Left kidney (tissue), 8 donors: ENCODE results near the gene GH1. TPM values are rescaled to one million over a fixed set of nuclear protein-coding genes. Genes with fewer than 3 reads are reported as not detected.
"Not testable (repeated sequence)": the region's sequence is repeated elsewhere in the genome, so short reads cannot be mapped to it uniquely, and the experiment has no call there.

ENCODE experiments used
- DNase-seq: peaks from one replicate; pipeline ENCODE4 v3.0.0-alpha.2; 2013
- long read RNA-seq, 8 donors: transcript quantifications; one replicate each; lab custom pipeline, GENCODE V29; 2026
- polyA plus RNA-seq: library from polyadenylated mRNA; unstranded; fragments of 120-200 nt; gene quantifications from one replicate; pipeline ENCODE4 v1.2.1, GENCODE V29; 2013; ENCODE audit not compliant: insufficient read length

Gene GH1
- polyA plus RNA-seq: not detected
- long read RNA-seq, donor 1: 0 reads
- long read RNA-seq, donor 2: 0 reads
- long read RNA-seq, donor 3: 0 reads
- long read RNA-seq, donor 4: 0 reads
- long read RNA-seq, donor 5: 0 reads
- long read RNA-seq, donor 6: 0 reads
- long read RNA-seq, donor 7: 0 reads
- long read RNA-seq, donor 8: 0 reads

DNA sequence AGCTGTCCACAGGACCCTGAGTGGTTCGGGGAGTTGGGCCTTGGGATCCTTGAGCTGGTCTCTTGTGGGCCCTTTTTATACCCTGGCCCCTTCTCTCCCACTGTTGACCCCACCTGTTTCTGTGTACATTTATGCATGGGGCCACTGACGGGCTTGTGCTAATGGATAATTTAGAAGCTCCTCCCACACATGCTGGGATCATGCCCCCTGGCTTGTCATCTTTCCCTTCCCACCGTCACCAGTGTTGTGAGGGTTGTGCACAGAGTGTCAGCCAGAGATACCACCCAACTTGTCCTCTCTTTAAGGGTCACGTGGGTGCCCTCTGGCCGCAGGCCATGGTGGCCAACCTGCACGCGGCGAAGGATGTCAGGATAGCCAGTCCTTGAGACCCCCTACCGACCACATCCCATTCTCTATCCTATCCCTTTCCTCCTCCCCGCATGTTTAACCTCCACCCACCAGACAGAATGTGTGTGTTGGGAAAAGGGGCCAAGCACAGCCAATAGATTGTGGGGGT lies at the start of gene GH1:
TSS of gene GH1 (minus strand) at position 51 of the 517 bp plus-strand sequence. CDS start 63 bp downstream, outside the sequence.
- not testable (repeated sequence) for DNase-seq

DNA sequence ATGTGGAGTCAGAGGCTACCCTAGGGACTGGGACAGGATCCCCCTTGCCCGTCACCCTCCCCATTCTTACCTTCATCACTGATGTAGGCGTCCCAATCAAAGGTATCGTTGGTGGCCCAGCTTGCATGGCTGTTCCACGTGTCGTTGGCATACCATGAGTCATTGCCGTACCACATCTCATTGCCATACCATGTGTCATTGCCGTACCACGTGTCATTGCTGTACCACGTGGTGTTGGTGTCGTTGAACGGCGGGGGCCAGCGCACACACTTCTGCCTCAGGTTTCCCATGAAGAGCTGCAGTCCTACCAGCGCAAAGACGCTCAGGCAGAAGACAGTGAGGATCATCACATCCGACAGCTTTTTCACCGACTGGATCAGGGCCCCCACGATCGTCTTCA lies 49.3 kb upstream of the GH1 start:
- DNase-seq: no peak

DNA sequence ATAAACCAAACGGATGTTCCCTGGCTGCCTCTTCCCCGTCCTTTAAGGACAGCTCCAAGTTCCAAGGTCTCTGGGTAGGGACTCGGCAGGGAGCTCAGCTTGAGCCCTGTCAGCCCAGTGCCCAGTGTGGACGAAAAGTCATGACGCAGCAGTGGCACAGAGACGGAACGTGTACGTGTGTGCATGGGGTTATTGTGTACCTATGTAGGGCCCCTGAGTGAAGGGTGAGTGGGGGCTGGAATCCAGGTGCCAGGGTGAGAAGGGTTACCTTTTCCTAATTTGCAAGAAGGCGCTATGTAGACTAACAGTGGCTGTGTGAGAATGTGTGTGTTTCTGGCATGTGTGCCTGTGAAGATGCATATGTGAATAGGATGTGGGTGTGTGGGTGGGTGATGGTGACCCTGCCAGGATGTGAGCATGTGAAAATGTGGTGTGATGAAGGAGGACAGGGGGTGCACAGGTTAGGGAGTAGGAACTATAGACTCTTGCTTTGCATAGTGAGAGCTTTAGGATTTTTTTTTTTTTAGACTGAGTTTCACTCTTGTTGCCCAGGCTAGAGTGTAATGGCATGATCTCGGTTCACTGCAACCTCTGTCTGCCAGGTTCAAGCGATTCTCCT lies 48.1 kb upstream of the GH1 start:
- no peak for DNase-seq

DNA sequence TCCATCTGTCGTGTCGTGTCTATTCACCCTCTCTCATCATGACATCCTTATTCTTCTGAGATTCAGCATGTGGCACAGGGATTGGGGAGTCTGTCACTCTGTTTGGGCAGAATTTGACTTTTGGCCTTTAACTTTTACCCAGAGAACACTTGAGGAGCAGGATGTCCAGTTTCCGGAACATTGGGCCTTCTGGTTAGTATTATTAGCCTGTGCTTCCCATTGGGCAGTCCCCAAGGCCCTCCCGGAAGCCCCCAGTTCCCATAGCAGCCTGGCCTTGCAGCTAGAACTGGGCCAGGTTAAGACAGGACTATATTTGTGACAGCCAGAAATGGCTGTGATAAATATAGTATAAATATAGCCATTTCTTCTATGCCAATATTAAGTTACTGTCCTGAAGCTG lies 44.5 kb upstream of the GH1 start:
- DNase-seq: no peak

DNA sequence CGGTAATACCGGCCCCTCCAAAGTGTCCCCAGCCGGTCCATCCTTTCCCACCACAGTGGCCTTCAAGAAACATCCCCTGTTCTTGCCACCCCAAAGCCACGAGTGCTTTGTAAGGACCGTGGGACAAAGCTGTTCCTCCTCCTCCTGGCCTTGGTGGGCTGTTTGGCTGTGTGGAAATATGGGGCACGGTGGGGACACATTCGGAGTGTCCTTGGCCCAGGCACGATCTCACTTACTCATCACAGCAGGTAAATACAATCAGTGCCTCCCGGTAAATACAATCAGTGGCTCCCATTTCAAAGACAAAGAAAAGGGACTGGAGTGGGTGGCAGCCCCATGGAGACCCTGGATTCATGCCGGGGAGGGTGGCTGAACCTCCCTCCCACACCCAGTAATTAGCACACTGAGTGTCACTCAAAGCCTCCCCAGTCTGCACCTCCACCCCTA lies 43.7 kb upstream of the GH1 start:
- no peak for DNase-seq

DNA sequence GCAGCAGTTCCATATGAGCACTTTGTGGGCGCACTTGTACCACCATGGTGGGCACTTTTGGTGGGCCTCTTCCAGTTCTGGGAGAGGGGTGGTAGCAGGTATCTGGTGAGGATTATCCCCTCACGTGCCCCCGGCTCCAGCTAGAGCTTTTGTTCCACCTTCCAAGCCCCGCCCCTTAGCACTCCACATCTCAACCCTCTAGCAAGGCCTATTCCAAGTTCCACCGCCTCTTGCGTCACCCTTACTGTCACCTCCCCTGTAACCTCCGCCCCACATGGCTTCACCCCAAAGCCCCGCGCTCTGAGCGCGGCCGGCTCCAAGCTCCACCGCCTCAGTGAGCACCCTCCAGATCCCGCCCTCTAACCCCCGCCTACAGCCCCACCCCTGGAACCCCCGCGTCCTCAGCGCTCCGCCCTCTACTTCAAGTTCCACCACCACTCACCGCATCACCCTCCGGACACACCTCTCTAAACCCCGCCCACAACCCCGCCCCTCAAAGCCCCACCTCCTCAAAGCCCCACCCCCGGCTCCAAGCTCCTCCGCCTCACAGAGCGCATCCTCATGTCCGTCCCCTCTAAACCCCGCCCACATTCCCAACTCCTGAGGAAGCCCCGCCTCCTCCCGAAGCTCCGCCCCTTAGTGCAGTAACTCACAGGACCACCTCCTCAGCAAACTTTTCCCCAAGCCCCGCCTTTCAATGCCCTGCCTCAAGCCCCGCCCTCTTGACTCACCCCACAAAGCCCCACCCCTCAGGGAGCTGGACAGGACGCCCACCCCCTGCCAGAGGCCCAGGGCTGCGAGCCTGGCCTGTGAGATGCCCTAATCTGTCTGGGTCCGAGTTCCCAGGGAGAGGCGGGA lies 42.9 kb upstream of the GH1 start:
- no peak for DNase-seq

DNA sequence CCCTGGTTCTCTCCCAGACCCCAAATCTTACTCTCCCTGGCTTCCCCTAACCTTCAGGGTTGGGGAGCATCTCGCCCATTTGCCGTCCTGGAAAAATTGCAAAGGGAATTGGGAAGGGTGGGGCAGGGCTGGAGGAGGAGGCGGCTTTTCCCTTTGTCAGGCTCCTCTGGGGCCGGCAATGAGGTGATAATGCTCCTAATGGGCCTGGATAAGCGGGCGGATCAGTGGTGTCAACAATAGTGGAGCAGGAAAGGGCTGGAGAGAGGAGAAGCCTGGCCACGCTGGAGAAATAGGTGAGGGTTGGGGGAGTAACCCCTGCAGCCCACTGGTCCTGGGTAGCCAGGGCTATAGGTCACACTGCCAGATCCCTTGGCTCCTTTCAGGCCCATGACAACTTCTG lies 41.8 kb upstream of the GH1 start:
- no peak for DNase-seq

DNA sequence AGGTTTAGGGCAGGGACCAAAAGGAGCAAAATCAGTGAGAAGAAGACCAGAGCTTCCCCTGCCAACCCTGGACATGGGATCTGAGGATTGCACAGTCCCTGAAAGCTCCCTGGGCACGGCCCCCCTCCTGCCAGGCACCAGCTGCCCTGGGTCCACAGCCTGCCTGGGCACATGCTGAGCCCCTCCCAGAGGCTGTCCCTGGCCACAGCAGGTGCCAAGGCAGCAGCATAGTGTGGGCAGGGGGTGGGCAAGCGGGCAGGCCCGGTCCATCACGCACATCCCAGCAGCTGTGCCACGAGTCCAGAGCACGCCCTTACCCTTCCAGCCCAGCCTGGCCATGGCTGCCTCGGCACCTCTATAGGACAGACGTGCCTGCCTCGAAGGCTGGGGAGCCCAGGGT lies 41.4 kb upstream of the GH1 start:
- no peak for DNase-seq

DNA sequence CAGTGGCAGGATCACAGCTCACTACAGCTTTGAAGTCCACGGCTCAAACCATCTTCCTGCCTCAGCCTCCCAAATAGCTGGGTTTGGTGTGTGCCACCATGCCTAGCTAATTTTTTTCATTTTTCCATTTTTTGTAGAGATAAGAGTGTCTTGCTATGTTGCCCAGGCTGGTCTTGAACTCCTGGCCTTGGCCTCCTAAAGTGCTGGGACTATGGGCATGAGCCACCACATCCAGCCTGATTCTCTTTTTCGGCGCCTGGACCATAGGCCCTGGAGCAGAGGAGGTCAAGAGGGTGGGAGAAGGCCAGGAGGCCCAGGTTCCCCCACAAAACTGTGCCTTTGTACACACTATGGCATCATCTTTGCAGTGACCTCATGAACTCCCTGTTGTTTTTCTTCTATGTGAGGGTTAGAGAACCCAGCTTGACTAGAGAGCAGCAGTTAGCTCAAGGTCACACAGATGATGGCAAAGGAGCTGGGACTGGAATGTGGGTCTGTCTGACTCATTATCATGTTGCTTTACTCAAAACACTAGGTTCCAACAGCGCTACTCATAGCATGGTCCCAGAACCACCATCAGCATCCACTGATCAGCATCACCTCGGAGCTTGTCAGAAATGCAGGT lies 37.8 kb upstream of the GH1 start:
- DNase-seq: no peak

DNA sequence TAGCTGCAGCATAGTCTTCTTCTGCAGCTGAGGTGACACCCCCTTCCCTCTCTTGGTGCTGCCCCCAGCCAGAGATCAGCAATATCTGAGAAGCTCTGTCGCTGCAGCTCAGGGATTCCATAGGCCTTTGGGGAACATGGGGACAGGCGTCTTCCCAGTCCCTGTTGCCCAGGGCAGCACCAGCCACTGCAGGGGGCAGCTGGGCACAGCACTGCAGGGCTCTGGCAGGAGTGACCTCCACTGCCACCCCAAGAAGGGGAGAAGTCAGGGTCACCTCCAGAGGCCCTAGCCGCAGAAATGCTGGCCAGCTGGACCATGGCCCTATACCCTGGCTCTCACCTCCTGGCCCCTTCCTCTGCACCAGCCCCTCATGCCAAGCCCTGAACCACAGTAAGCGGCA lies 37.2 kb upstream of the GH1 start:
- no peak for DNase-seq

DNA sequence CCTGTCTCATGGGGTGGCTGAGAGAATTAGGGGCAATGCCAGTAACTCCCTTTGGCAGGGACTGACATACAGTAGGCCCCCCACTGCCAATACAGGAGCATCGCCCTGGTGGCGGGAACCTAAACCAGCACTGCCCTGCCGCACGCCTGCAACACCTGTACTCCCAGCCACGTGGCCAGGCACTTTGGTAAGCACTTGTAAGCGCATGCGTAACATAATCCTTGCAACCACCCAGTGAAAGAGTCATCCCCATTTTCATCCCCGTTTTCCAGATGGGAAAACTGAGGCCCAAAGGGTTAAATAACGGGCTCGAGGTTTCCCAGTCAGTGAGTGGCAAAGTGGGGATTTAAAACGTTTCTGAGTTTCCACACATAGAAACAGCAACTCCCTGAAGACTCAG lies 36.6 kb upstream of the GH1 start:
- DNase-seq: no peak

DNA sequence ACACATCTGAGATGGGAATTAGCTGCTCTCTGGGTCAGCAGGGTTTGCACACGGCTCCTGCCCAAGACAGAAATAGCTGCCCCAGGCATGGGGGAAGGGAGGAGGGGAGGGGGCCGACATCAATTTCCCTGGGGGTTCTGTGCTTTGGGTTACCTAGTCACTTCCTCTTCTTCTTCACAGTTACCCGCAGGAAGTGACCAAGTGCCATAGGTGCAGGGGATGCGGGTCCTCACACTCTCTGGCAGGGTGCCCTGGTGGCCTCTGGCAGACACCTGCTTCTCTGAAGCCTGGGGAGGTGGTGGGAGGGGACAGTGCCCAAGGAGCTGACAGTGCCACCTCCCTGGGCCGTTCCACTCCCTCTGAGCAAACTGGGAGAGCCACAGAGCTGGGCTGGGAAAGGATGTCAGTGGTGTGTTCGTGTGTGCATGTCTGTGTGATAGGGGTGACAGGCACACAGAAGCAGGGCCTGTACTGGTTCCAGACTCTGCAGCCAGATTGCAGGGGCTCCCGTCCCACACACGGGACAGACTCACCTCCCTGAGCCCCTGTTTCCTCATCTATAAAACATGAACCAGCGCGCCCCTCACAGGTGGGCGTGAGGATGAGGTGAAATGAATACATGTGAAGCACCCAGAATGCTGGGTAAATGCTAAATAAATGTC lies 35.9 kb upstream of the GH1 start:
- DNase-seq: no peak

DNA sequence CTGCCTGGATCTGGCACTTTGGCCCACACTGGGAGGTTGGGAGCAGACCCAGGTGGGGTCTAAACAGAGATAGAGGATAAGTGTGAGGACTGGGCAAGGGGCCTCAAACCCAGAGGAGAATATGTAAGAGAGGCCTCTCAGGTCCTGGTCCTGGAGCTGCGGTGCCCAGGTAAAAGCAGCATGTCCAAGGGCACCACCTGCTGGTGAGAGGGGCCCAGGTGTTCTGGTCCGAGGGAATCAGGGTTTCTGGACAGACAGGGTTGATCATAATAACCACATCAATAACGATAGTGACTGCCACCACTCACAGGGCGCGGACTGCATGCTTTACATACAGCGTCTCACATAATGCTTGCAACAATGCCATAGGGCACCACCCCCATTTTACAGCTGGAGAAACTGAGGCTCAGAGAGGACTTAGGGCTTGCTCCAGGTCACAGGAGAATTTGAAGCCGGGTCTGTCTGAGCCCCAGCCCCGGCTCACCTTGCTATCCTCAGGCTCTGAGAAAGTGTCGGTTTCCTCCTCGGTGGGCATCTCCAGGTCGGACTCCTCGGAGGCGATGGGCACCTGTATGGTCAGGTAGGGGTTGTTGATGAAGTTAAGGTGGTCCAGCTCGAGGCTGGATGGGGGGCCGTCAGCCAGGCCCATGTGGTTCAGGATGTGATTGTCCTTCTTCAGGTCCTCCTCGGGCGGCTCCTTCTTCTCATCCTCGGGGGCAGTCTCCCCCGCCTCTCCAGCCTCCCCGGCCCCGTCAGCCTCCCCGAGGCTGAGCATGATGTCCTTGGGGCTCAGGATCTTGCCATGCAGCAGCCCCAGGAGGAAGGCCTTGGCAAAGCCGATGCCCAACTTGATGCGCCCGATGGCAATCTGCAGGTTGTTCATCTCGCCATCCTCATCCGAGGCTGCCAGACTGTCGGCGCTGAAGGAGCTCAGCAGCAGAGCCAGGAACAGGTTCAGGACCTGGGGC lies 32.6 kb upstream of the GH1 start:
- DNase-seq: no peak

DNA sequence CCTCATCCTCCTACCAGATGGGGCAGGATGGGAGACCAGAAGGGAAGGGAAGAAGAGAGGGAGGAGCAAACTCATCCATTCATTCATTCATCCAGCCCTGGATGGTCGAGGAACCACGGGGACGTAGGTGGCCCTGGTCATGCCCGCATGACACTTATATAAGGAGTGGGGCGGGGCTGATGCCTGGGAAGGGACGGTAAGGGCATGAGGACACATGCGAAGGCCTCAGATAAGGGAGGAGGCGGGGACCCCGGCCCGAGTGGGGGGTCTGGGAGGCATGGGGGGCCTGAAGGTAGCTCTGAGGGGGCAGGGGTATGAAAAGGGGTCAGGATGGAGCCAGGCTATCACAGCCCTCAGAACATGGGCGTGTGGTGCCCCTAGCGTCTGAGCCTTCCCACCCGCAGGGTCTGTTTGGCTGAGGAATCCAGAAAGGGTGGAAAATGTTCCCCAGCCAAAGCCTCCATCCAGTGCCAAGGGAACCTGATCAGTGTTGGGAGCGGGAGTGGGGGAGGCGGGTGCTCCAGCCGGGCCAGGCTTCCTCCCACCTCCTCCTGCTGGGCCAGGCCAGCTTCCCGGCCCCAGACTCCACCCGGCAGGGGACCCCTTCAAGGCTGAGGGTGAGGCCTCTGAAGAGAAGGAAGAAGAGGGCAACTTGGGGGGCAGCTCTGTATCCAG lies 31.1 kb upstream of the GH1 start:
- no peak for DNase-seq

DNA sequence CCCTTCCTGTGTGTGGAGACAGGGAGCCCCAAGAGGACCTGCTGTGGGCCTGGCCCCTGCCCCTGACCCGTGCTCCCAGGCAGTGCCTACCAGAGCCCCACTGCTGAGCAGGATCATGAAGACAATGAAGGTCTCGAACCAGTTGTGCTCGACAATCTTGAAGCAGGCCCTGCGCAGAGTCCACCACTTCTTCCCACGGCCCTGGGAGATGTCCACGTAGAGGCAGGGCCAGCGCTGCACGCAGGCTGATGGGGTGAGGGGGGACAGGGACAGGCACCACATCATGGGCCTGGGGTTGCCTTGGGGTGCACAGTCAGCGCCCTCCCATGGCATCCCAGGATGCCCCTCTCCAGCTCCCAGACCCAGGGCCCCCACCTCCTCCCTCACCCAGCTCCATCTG lies 29.9 kb upstream of the GH1 start:
- DNase-seq: no peak

DNA sequence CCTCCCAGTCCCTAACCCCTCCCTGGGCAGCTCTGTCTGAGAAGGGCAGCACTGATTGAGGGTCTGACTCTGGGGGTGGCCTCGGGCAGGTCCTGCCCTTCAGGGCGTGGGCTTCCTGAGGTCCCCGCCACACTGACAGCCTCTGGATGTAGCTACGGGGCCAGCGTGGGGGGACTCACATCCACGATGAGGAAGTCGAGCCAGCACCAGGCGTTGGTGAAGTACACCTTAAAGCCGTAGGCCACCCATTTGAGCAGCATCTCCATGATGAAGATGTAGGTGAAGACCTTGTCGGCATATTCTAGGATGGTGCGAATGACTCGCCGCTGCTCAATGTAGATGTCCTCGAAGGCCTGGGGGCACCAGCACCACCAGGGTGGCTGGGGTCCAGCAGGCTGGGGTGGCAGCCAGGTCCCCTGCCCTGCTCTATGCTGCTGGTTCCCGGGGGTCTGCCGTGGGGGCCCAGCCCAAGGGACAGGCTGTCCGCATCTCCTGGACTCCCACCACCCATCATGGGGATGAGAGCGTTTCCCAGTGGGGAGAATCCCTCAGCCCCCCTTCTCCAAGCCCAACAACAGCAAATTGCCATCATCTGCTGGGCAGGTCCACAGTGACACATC lies 29.2 kb upstream of the GH1 start:
- DNase-seq: no peak

DNA sequence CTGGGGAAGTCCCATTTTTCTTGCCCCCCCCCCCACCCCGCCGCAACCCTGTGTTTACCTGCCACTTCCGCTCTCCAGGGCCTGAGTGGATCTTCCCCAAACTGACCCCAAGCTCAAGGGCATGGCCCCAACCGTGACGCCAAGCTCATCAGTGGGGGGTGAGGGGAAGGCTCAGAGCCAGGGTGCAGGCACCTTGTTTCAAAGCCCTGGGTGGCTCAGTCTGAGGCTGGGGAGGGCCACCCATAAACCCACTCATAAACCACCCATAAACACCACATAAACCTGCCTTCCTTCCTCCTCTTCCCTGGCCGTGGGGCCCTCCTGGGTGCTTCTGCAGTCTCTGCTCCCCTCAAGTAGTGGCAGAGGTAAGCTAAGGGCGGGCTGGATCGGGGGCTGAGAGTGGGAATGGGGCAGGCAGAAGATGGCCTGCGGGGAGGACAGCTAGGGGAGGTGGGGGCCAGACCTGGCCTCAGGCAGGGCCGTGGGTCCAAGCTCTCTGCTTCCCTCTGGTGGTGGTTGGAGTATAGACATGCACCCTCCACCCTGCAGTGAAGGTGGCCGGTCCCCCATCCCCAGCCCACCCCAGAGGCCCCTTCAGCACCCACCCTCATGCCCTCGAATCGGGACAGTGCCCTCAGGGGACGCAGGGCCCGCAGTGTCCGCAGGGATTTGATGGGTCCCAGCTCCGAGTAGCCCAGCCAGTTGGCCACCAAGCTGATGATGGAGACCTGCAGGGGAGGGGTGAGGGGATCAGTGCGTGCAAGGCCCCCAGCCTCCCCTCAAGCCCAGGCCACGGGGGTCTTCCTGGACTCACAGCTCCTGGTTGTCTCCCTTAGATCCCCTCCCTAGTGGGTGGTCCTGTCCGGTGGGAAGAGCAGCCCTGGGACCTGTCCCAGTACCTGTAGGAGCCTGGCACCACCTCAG lies 28.1 kb upstream of the GH1 start:
- DNase-seq: no peak

DNA sequence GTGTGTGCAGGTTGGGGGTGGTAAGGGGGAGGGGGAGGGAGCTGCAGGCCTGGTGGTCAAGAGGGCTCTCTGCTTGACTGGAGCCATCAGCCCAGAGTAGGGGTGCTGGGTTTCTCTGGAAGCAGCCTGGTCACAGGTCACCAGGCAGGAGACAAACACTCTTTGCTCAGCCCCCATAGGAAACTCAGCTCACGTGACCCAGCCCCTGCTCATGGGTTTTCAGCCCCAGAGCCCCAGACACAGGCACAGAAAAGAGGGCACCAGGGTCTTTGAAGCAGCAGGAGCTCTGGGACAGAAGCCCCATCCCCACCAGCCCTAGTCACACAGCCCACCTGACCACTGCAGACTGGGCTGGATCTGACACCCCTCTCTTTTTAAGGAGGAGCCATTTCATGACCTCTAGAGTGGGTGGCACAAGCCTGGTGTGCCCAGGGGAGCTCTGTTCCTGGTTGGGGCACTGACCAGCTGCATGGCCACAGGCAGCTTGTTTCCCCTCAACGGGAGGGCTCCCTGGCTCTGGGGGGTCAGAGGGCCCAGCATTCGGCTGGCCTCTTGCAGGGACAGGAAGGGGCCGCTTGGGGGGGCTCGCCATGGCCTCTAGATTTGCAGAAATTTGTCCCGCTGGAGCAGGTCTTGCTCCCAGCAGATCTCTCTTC lies 27.3 kb upstream of the GH1 start:
- DNase-seq: peak; percentile 66
